CD8-positive, alpha-beta memory T cell (primary cell): ENCODE measurements around the gene TRIM17. TPM values are rescaled to one million over a fixed set of nuclear protein-coding genes. Genes with fewer than 3 reads are reported as not detected.
A peak's percentile ranks its signal among the peaks of the same experiment; 100 is the strongest.

Experiments
- CTCF ChIA-PET: fragments of 350-600 bp; sonication (Branson Sonifier 250); formaldehyde crosslinking; loops from one replicate; lab custom pipeline; 2021; ENCODE audit warnings: antibody characterized with exemption; lab: Charles Lee
- POLR2A ChIA-PET: fragments of 350-600 bp; sonication (Branson Sonifier 250); formaldehyde crosslinking; loops from one replicate; lab custom pipeline; 2021; ENCODE audit warnings: antibody characterized with exemption; lab: Charles Lee
- DNase-seq, 5 donors: peaks; one replicate each; pipeline versions ENCODE4 v3.0.0 to v3.0.0-alpha.2; 2020 to 2022; ENCODE audit warnings: mixed read lengths in 1 of 5
- H3K27ac ChIP-seq: one replicate; pipeline ENCODE4 v1.7.0; 2013; ENCODE audit warnings: low read depth, mild to moderate bottlenecking, low read length, moderate library complexity
- H3K27me3 ChIP-seq: 2 replicates; pipeline ENCODE4 v1.7.0; 2013; ENCODE audit warnings: low read length, mild to moderate bottlenecking; ENCODE audit not compliant: insufficient read depth, poor library complexity, severe bottlenecking
- H3K36me3 ChIP-seq: 2 replicates; pipeline ENCODE4 v1.7.0; 2013; ENCODE audit warnings: mild to moderate bottlenecking, low read length, moderate library complexity; ENCODE audit not compliant: insufficient read depth
- H3K4me1 ChIP-seq: 2 replicates; pipeline ENCODE4 v1.7.0; 2013; ENCODE audit warnings: mild to moderate bottlenecking, low read length, moderate library complexity; ENCODE audit not compliant: insufficient read depth
- H3K4me3 ChIP-seq: 2 replicates; pipeline ENCODE4 v1.7.0; 2013; ENCODE audit warnings: mild to moderate bottlenecking, low read length
- H3K9me3 ChIP-seq: 2 replicates; pipeline ENCODE4 v1.7.0; 2013; ENCODE audit warnings: mild to moderate bottlenecking, low read length
- H3K27ac Mint-ChIP-seq, 8 donors: one replicate each; pipeline ENCODE4 v1.8.0; 2020 to 2021; ENCODE audit warnings: mixed read lengths in 8 of 8, mild to moderate bottlenecking in 6 of 8, inconsistent platforms in 3 of 8, moderate library complexity in 3 of 8
- H3K27me3 Mint-ChIP-seq, 2 donors: one replicate each; pipeline ENCODE4 v1.8.0; 2020 to 2021; ENCODE audit warnings: mixed read lengths in 2 of 2, mild to moderate bottlenecking in 1 of 2, moderate library complexity in 1 of 2
- H3K36me3 Mint-ChIP-seq, 3 donors: one replicate each; pipeline ENCODE4 v1.8.0; 2020 to 2021; ENCODE audit warnings: mixed read lengths in 3 of 3, inconsistent platforms in 1 of 3, mild to moderate bottlenecking in 1 of 3
- H3K4me1 Mint-ChIP-seq, 3 donors: one replicate each; pipeline ENCODE4 v1.8.0; 2020 to 2021; ENCODE audit warnings: mixed read lengths in 3 of 3, inconsistent platforms in 1 of 3, mild to moderate bottlenecking in 1 of 3
- H3K4me3 Mint-ChIP-seq, 7 donors: one replicate each; pipeline ENCODE4 v1.8.0; 2020 to 2021; ENCODE audit warnings: mixed read lengths in 7 of 7, mild to moderate bottlenecking in 6 of 7, moderate library complexity in 4 of 7, inconsistent platforms in 2 of 7
- H3K9me3 Mint-ChIP-seq, 5 donors: one replicate each; pipeline ENCODE4 v1.8.0; 2020 to 2022; ENCODE audit warnings: mixed read lengths in 5 of 5, mild to moderate bottlenecking in 3 of 5, moderate library complexity in 2 of 5, inconsistent platforms in 1 of 5
- polyA plus RNA-seq: library from polyadenylated mRNA; unstranded; fragments of 300-500 nt; fragmentation: Illumina TruSeq; gene quantifications from one replicate; pipeline ENCODE4 v1.2.3, GENCODE V29; 2021
- total RNA-seq, 2 experiments: library from RNA; stranded (reverse); gene quantifications; one replicate each; pipeline ENCODE4 v1.2.3, GENCODE V29; 2021

The TRIM17 gene
- total and polyA plus RNA-seq, 3 experiments from 2014 or later: 0.60 to 2.1 (median 1.8) TPM

- Histone ChIP-seq H3K9me3 (no peaks in the 10 kb centered on the region), H3K4me3 (no peak overlapping the region), H3K27ac (no peak overlapping the region), H3K4me1 (peaks cover 51% of the 10 kb centered on the region), H3K27me3 (no peaks in the 10 kb centered on the region), H3K36me3 (peaks cover 7% of the 10 kb centered on the region)
- peaks cover 0 to 5% of the 10 kb centered on the region in 2 donors for H3K27me3 Mint-ChIP-seq
- H3K4me1 Mint-ChIP-seq: peaks cover 50 to 78% (median 57%) of the 10 kb centered on the region in 3 donors
- ChIA-PET POLR2A (interaction anchor here (2.7 kb wide), 1 partner anchor 55 kb away, joined by 10 read pairs; a partner anchor contains a TSS), CTCF (interaction anchor here (1.2 kb wide), 1 partner anchor 10 kb away, joined by 3 read pairs; no protein-coding TSS in a partner anchor)
- DNase-seq: no peak
- H3K27ac Mint-ChIP-seq: peak overlapping the region in 6 of 8 donors; percentile 7 to 93 (median 69)
- peaks cover 0 to 70% (median 2%) of the 10 kb centered on the region in 3 donors for H3K36me3 Mint-ChIP-seq
- H3K4me3 Mint-ChIP-seq: peak overlapping the region in 5 of 7 donors; percentile 7 to 70 (median 22)
- H3K9me3 Mint-ChIP-seq: no peaks in the 10 kb centered on the region
Measured at GRCh38 chr1:228403231-228403631, 13.4 kb downstream of the TRIM17 start.

DNA sequence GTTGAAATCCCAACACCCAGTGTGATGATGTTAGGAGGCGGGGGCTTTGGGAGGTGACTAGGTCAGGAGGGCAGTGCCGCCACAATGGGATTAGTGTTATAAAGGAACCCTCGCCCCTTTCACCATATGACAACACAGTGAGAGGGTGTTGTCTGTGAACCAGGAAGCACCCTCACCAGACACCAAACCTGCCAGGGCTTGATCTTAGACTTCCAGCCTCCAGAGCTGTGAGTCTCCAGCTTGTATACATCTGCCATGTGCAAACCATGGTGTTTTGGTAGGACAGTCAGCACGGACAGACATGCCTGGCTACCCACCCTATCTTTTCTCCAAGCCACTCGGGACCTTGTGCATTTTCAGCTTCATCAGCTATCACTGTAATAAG lies 14.0 kb downstream of the TRIM17 start:
- H3K4me3 Mint-ChIP-seq: peak overlapping the region in 2 of 7 donors; percentile 7 to 61
- Histone ChIP-seq H3K4me3 (no peak overlapping the region), H3K36me3 (peaks cover 12% of the 10 kb centered on the region), H3K27ac (no peak overlapping the region), H3K27me3 (no peaks in the 10 kb centered on the region), H3K4me1 (peaks cover 49% of the 10 kb centered on the region), H3K9me3 (no peaks in the 10 kb centered on the region)
- H3K27me3 Mint-ChIP-seq: peaks cover 0 to 5% of the 10 kb centered on the region in 2 donors
- H3K27ac Mint-ChIP-seq: peak overlapping the region in 7 of 8 donors; percentile 7 to 93 (median 84)
- ChIA-PET POLR2A (interaction anchor here (2.7 kb wide), 1 partner anchor 55 kb away, joined by 10 read pairs; a partner anchor contains a TSS), CTCF (interaction anchor here (1.2 kb wide), 1 partner anchor 10 kb away, joined by 3 read pairs; no protein-coding TSS in a partner anchor)
- H3K36me3 Mint-ChIP-seq: peaks cover 0 to 76% (median 4%) of the 10 kb centered on the region in 3 donors
- no peak for DNase-seq
- H3K9me3 Mint-ChIP-seq: no peaks in the 10 kb centered on the region
- H3K4me1 Mint-ChIP-seq: peaks cover 56 to 77% (median 57%) of the 10 kb centered on the region in 3 donors

DNA sequence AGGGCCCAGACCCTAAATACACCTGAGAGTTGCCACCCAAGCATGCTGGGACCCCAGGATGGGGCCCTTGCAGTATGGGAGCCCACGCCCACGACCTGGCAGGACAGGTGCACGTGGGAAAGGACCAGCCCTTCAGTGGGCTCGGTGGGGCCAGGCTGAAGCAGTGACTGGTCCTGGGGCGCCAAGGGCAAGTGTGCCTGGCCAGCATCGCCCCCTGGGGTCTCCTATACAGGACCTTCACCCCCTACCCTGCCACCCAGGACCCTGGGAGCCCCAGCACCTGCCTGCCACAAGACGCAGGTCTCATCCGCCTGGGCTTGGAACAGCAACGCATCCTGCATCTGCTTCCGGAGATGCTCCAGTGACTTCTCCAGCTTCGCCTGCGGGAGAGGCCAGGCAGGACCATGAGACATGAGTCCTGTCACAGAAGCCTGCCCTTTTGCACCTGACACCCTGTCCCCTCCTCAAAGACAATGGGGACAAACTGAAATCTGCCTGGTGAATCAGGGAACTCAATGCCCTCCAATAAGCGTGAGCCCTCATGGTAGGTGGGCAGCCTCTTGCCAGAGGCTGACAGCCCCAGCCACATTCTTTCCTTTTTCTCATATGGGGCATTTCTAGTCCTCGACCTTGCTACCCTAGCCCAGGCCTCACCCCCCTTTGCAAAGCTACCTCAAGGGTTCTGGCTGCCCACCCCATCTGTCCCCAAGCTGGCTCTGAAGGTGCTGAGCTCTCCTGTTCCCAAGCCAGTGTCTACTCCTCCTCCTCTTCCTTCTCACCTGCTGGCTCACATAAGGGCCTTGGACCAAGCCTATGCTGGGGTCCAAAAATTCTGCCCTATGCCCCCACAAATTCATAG lies 14.7 kb downstream of the TRIM17 start:
- H3K4me1 ChIP-seq: peaks cover 48% of the 10 kb centered on the region
- Mint-ChIP-seq H3K27me3 (peaks cover 0 to 5% of the 10 kb centered on the region in 2 donors), H3K36me3 (peaks cover 0 to 82% (median 6%) of the 10 kb centered on the region in 3 donors), H3K9me3 (no peaks in the 10 kb centered on the region), H3K4me1 (peaks cover 55 to 75% (median 57%) of the 10 kb centered on the region in 3 donors), H3K27ac (peak overlapping the region in 6 of 8 donors; percentile 58 to 96 (median 88)), H3K4me3 (peak overlapping the region in 1 of 7 donors; percentile 7)
- no peak overlapping the region for H3K27ac ChIP-seq
- ChIA-PET POLR2A (interaction anchor here (2.7 kb wide), 1 partner anchor 56 kb away, joined by 10 read pairs; a partner anchor contains a TSS), CTCF (no interaction called here)
- no peaks in the 10 kb centered on the region for H3K27me3 ChIP-seq
- peaks cover 14% of the 10 kb centered on the region for H3K36me3 ChIP-seq
- H3K9me3 ChIP-seq: no peaks in the 10 kb centered on the region
- DNase-seq: no peak
- no peak overlapping the region for H3K4me3 ChIP-seq

GRCh38 chr1:228400692-228401454 lies 15.8 kb downstream of the TRIM17 start:
- H3K27me3 ChIP-seq: no peaks in the 10 kb centered on the region
- no peak overlapping the region for H3K27ac ChIP-seq
- peak overlapping the region in 2 of 8 donors; percentile 93 to 96 for H3K27ac Mint-ChIP-seq
- CTCF ChIA-PET: no interaction called here
- peaks cover 0 to 88% (median 6%) of the 10 kb centered on the region in 3 donors for H3K36me3 Mint-ChIP-seq
- H3K4me3 Mint-ChIP-seq: peak overlapping the region in 1 of 7 donors; percentile 42
- peaks cover 55 to 71% (median 57%) of the 10 kb centered on the region in 3 donors for H3K4me1 Mint-ChIP-seq
- no peaks in the 10 kb centered on the region for H3K9me3 Mint-ChIP-seq
- peaks cover 0 to 2% of the 10 kb centered on the region in 2 donors for H3K27me3 Mint-ChIP-seq
- H3K9me3 ChIP-seq: no peaks in the 10 kb centered on the region
- no peak overlapping the region for H3K4me3 ChIP-seq
- H3K36me3 ChIP-seq: peaks cover 20% of the 10 kb centered on the region
- peaks cover 48% of the 10 kb centered on the region for H3K4me1 ChIP-seq
- POLR2A ChIA-PET: interaction anchor here (0.6 kb wide), 1 partner anchor 263 kb away, joined by 4 read pairs; no protein-coding TSS in a partner anchor
- no peak for DNase-seq

DNA sequence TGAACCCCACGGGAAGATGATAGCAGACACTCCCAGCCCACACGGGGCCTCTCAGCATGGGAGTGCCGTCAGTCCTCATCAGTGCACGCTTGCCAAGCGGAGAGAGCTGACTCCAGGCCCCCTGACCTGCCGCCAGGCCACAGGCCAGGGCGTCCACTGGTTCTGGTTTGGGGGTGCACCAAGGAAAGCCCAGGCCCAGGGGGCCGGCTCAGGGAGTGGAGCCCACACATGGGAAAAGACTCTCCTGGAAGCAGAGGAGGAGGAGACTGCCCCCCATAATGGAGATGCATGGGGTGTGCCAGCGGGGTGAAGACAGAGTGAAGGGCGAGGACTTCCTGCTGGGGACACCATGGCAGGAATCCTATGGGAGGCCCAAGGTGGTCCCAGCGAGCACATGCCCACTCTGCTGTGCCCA lies 16.4 kb downstream of the TRIM17 start:
- Mint-ChIP-seq H3K27me3 (peaks cover 0 to 1% of the 10 kb centered on the region in 2 donors), H3K4me3 (peak overlapping the region in 1 of 7 donors; percentile 42), H3K4me1 (peaks cover 51 to 65% (median 51%) of the 10 kb centered on the region in 3 donors), H3K27ac (peak overlapping the region in 2 of 8 donors; percentile 54 to 63), H3K9me3 (no peaks in the 10 kb centered on the region), H3K36me3 (peaks cover 0 to 92% (median 6%) of the 10 kb centered on the region in 3 donors)
- Histone ChIP-seq H3K36me3 (peaks cover 20% of the 10 kb centered on the region), H3K27me3 (no peaks in the 10 kb centered on the region), H3K27ac (no peak overlapping the region), H3K4me1 (peaks cover 43% of the 10 kb centered on the region), H3K4me3 (no peak overlapping the region), H3K9me3 (no peaks in the 10 kb centered on the region)
- ChIA-PET CTCF (no interaction called here), POLR2A (interaction anchor here (0.6 kb wide), 1 partner anchor 262 kb away, joined by 4 read pairs; no protein-coding TSS in a partner anchor)
- DNase-seq: no peak

DNA sequence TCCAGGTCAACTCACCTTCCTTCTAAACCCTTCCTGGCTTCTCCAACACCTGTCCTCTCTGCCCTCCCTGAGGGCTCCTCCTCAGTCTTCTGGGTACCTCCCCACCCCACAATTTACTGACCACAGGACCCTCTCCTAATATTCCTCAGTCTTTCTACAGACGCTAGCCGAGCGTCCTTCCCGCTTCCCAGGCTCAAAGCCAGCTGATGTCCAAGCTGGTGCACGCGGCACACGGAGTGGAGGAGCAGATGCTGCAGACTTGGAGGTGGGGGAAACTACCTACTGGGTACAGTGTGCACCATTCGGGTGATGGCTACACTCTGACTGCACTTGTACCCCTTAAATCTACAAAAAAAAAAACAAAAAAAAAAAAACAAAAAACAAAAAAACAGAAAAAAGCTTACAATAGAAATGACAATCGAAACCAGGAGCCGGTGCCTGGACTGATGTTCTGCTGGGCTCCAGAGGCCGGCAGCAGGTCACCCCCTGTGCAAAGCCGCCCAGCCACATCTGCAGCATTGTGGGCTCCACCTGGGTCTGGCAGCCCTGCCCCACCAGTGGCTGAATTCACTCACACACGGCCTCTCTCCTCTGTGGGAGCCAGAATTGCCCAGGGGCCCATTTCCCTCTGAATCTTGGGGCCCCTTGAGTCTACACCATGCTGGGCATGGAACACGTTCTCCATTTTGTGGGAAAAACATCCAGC lies 17.0 kb downstream of the TRIM17 start:
- H3K27me3 ChIP-seq: no peaks in the 10 kb centered on the region
- no peaks in the 10 kb centered on the region for H3K9me3 Mint-ChIP-seq
- H3K9me3 ChIP-seq: no peaks in the 10 kb centered on the region
- peaks cover 37% of the 10 kb centered on the region for H3K4me1 ChIP-seq
- H3K27me3 Mint-ChIP-seq: no peaks in the 10 kb centered on the region
- ChIA-PET POLR2A (no interaction called here), CTCF (interaction anchor here (0.9 to 1.1 kb wide), 2 partner anchors 58 to 64 kb away, joined by 3 to 4 read pairs; a partner anchor contains a TSS)
- DNase-seq: no peak
- H3K36me3 ChIP-seq: peaks cover 20% of the 10 kb centered on the region
- peaks cover 45 to 59% (median 46%) of the 10 kb centered on the region in 3 donors for H3K4me1 Mint-ChIP-seq
- no peak overlapping the region for H3K4me3 Mint-ChIP-seq
- no peak overlapping the region for H3K4me3 ChIP-seq
- H3K27ac Mint-ChIP-seq: peak overlapping the region in 2 of 8 donors; percentile 80 to 86
- H3K27ac ChIP-seq: no peak overlapping the region
- H3K36me3 Mint-ChIP-seq: peaks cover 0 to 92% (median 6%) of the 10 kb centered on the region in 3 donors
